Pancreas (tissue), 10 donors: ENCODE results near the gene ABLIM2. TPM values are rescaled to one million over a fixed set of nuclear protein-coding genes. Genes with fewer than 3 reads are reported as not detected.

ENCODE experiments used
- ATAC-seq, 4 donors: fragments of 200-7000 bp; cut with Tn5 transposase; one replicate each; pipeline versions ENCODE4 v1.8.0 to v1.9.1; 2020; ENCODE audit warnings: mild to moderate bottlenecking in 4 of 4, moderate library complexity in 4 of 4
- DNase-seq, 6 donors: peaks; one replicate each; pipeline ENCODE4 v3.0.0-alpha.2; 2020
- FAIRE-seq: peaks from 2 replicates; lab custom pipeline; 2012; peaks lifted over from hg19 to GRCh38; lab: Jason Lieb, UNC
- H3K27ac ChIP-seq, 4 donors: fragments of 200-600 bp; sonication (generic); 1 replicate in 3 of 4; 2 replicates in 1 of 4; pipeline versions ENCODE4 v1.5.0 to v1.8.0; 2020
- H3K27me3 ChIP-seq, 4 donors: fragments of 200-600 bp; one replicate each; pipeline ENCODE4 v1.8.0; 2021
- H3K36me3 ChIP-seq, 3 donors: fragments of 200-600 bp; sonication (generic) in 1 of 3; one replicate each; pipeline versions ENCODE4 v1.5.0 to v1.8.0; 2020 to 2021
- H3K4me1 ChIP-seq, 3 donors: fragments of 200-600 bp; one replicate each; pipeline ENCODE4 v1.8.0; 2021
- H3K4me3 ChIP-seq, 4 donors: fragments of 200-600 bp; sonication (generic) in 2 of 4; one replicate each; pipeline versions ENCODE4 v1.5.0 to v1.8.0; 2020 to 2021
- H3K9me3 ChIP-seq, 4 donors: fragments of 200-600 bp; one replicate each; pipeline ENCODE4 v1.8.0; 2021
- WGBS, 2 donors: extraction: QIAGEN DNeasy Blood & Tissue Kit; methylation state at CpG; one replicate each; pipeline ENCODE4 v1.1.7; 2013; 5-methylcytosine and 5-hydroxymethylcytosine counted together
- intact Hi-C, 3 donors: fragments of 100-400 bp; cut with DNase I; formaldehyde crosslinking; loops; one replicate each; pipeline versions ENCODE4 v1.11.1 to v1.14.2; 2022
- polyA plus RNA-seq, 2 donors: library from polyadenylated mRNA; stranded (reverse); fragments of 200-250 nt; gene quantifications; one replicate each; pipeline ENCODE4 v1.2.3, GENCODE V29; 2013
- total RNA-seq, 6 donors: library from RNA; stranded (reverse); fragmentation: NEBNext Ultra II Directional in 4 of 6; extraction: Animal tissue kit (Norgen Biotek cat#: 25700) in 4 of 6; gene quantifications; one replicate each; pipeline versions ENCODE4 v1.2.1 to v1.2.4, GENCODE V29; 2021 to 2023
- TF ChIP-seq, protein P1 (sequence below), 4 donors: fragments of 200-600 bp; sonication (generic) in 3 of 4; IDR thresholded peaks; one replicate each; pipeline versions ENCODE4 v1.5.0 to v1.8.0; 2021; ENCODE audit warnings: antibody characterized with exemption in 4 of 4
- donor health status: healthy with polysubstance abuse.
- donor health status: DM: no; HTN: no; CAD: no; lungs with moderate emphysema.
- donor health status: DM: no; HTN: no; CAD: no.
- donor health status: control.
- donor health status: control.
- donor health status: Bipolar disorder and iron deficiency.
- donor health status: DM: yes; HTN: yes; CAD: no.
- donor health status: DM: no; HTN: no; CAD: no.
- donor health status: DM: no; HTN: no; CAD: no.
- donor health status: DM: yes; HTN: yes; CAD: no.

Gene ABLIM2
- total and polyA plus RNA-seq, 8 donors, result 4.3 to 13.1 (median 6.6) TPM

DNA sequence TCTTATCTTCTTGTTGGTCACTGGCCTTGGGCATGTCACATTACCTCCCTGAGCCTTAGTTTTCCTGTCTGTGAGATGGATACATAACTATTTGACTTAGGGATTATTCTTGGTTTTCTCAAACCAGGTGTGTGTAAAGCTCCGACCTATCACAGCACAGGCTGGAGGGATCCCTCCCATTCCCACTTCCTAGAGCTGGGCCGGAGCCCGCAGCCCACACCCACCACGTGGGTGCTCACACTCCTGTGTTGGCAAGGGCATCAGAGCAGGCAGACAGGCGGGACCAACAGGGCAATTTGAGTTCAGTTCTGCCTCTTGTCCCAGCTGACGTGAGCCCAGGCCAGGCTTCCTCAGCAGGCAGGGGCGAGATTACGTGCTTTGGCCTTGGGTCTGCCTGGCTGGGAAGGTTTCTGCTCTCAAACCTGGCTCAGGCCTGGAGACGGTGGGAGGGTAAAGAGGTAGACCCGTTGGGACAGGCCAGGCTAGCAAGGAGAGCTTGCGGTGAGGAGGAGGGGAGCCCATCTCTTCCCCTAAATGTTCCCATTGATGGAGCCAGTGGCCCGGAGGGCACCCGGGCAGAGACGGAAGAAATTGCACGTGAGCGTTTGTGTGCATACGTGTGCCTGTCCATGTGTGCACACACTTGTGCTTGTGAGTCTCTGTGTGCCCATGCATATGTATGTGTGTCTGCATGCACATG, 39.7 kb upstream of the ABLIM2 start:
- H3K9me3 ChIP-seq, result no peaks in the 10 kb centered on the region
- FAIRE-seq, result no peak
- peak; percentile 73 to 85 (median 76) for DNase-seq
- WGBS, 2 donors, result 10 to 14% methylated on average over 17 of the region's 17 CpGs
- peaks cover 17 to 37% (median 23%) of the 10 kb centered on the region in 3 donors for H3K4me1 ChIP-seq
- intact Hi-C loops, result no loop called here
- TF ChIP-seq, protein P1, sequence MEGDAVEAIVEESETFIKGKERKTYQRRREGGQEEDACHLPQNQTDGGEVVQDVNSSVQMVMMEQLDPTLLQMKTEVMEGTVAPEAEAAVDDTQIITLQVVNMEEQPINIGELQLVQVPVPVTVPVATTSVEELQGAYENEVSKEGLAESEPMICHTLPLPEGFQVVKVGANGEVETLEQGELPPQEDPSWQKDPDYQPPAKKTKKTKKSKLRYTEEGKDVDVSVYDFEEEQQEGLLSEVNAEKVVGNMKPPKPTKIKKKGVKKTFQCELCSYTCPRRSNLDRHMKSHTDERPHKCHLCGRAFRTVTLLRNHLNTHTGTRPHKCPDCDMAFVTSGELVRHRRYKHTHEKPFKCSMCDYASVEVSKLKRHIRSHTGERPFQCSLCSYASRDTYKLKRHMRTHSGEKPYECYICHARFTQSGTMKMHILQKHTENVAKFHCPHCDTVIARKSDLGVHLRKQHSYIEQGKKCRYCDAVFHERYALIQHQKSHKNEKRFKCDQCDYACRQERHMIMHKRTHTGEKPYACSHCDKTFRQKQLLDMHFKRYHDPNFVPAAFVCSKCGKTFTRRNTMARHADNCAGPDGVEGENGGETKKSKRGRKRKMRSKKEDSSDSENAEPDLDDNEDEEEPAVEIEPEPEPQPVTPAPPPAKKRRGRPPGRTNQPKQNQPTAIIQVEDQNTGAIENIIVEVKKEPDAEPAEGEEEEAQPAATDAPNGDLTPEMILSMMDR (IDR thresholded peaks at IDR 0.05), result no peak
- no peaks in the 10 kb centered on the region for H3K36me3 ChIP-seq
- peak overlapping the region in 2 of 4 donors; percentile 63 to 64 for H3K4me3 ChIP-seq
- no peaks in the 10 kb centered on the region for H3K27me3 ChIP-seq
- peak overlapping the region; percentile 88 to 93 (median 89) for H3K27ac ChIP-seq
- ATAC-seq, result peak; percentile 36 to 48 (median 44)

GRCh38 chr4:8197521-8197920, 38.9 kb upstream of the ABLIM2 start:
- Histone ChIP-seq H3K36me3 (no peaks in the 10 kb centered on the region), H3K4me1 (peaks cover 22 to 37% (median 23%) of the 10 kb centered on the region in 3 donors), H3K9me3 (no peaks in the 10 kb centered on the region), H3K27me3 (no peaks in the 10 kb centered on the region), H3K4me3 (no peak overlapping the region), H3K27ac (no peak overlapping the region)
- WGBS, 2 donors, result 88 to 90% methylated on average over 13 of the region's 13 CpGs
- FAIRE-seq (no peak), DNase-seq (peak in 2 of 6 donors; percentile 53 to 82), ATAC-seq (no peak)
- intact Hi-C loops, result no loop called here
- TF ChIP-seq, protein P1 (IDR thresholded peaks at IDR 0.05), result no peak

DNA sequence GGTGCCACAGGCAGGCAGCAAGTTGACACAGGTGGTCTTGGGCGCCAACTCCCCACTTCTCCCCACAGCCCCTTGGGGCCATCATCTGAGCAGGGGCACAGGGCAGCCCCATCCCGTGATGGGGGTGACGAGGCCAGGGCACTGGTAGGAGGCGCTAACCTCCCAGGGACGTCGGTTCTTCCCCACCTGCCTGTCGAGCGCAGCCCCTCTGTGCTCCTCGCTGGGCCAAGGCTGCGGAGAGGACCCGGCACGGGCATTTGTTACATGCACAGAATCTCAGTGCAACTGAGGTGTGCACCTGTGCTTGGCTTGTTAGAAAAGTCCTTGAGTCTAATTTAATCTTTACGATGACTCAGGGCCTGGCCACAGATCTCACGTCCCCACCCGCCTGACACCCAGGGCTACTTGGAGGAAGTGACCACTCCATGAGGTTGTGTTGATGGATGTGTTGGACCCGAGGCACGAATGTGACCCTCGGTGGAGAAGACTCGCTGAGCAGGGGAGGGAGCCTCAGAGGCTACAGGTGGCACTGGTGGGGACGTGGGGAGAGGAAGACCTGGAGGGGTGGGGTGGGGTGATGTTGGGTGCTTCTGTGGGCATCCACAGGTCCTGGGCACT, 37.3 kb upstream of the ABLIM2 start:
- Histone ChIP-seq H3K27ac (no peak overlapping the region), H3K4me3 (no peak overlapping the region), H3K9me3 (no peaks in the 10 kb centered on the region), H3K36me3 (no peaks in the 10 kb centered on the region), H3K4me1 (peaks cover 12 to 32% (median 22%) of the 10 kb centered on the region in 3 donors), H3K27me3 (no peaks in the 10 kb centered on the region)
- no peak for FAIRE-seq
- WGBS, 2 donors, result 47 to 48% methylated on average over 20 of the region's 20 CpGs
- DNase-seq, result peak in 3 of 6 donors; percentile 37 to 61 (median 57)
- no peak for ATAC-seq
- intact Hi-C loops, result no loop called here
- TF ChIP-seq, protein P1 (IDR thresholded peaks at IDR 0.05), result no peak

DNA sequence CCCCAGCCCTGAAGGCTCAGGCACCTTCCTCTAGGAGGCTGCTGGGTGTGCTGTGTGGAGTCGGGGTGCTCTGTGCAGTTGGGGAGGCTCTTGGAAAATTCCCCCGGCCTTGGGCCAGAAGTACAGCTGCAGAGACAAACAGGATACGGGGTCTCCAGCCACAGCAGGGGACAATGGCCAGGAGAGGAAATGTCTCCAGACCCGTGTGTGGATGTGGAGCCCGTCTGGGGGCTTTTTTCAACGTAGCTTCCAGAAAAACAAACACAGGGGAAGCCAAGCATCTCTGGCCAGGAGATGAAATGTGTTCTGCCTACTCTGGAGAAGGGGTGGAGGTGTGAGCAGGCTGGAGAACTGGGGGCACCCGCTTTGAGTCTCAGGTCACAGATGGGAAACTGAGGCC, 36.8 kb upstream of the ABLIM2 start:
- Histone ChIP-seq H3K27me3 (no peaks in the 10 kb centered on the region), H3K4me3 (no peak overlapping the region), H3K9me3 (no peaks in the 10 kb centered on the region), H3K27ac (no peak overlapping the region), H3K4me1 (peaks cover 9 to 26% (median 18%) of the 10 kb centered on the region in 3 donors), H3K36me3 (no peaks in the 10 kb centered on the region)
- FAIRE-seq (no peak), ATAC-seq (no peak), DNase-seq (no peak)
- intact Hi-C loops, result no loop called here
- TF ChIP-seq, protein P1 (IDR thresholded peaks at IDR 0.05), result no peak
- 76 to 82% methylated on average over 7 of the region's 7 CpGs for WGBS, 2 donors
